GM04504 (cell line): ENCODE measurements around the gene SKOR2.

Source experiments
- DNase-seq: peaks from one replicate; pipeline ENCODE4 v3.0.0-alpha.2; 2012; ENCODE audit warnings: low read depth

SKOR2 gene, protein sequence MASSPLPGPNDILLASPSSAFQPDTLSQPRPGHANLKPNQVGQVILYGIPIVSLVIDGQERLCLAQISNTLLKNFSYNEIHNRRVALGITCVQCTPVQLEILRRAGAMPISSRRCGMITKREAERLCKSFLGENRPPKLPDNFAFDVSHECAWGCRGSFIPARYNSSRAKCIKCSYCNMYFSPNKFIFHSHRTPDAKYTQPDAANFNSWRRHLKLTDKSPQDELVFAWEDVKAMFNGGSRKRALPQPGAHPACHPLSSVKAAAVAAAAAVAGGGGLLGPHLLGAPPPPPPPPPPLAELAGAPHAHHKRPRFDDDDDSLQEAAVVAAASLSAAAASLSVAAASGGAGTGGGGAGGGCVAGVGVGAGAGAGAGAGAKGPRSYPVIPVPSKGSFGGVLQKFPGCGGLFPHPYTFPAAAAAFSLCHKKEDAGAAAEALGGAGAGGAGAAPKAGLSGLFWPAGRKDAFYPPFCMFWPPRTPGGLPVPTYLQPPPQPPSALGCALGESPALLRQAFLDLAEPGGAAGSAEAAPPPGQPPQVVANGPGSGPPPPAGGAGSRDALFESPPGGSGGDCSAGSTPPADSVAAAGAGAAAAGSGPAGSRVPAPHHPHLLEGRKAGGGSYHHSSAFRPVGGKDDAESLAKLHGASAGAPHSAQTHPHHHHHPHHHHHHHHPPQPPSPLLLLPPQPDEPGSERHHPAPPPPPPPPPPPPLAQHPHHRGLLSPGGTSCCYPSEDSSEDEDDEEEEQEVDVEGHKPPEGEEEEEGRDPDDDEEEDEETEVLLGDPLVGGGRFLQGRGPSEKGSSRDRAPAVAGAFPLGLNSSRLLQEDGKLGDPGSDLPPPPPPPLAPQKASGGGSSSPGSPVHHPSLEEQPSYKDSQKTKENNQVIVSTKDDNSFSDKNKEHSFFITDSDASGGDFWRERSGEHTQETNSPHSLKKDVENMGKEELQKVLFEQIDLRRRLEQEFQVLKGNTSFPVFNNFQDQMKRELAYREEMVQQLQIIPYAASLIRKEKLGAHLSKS

GRCh38 chr18:47251289-47252120, at the start of gene SKOR2:
TSS of gene SKOR2 (minus strand) at chr18:47251660. CDS start at chr18:47249183, 2,477 bp downstream.
- DNase-seq: no peak

GRCh38 chr18:47296462-47296861, 45.0 kb upstream of the SKOR2 start:
- no peak for DNase-seq

DNA sequence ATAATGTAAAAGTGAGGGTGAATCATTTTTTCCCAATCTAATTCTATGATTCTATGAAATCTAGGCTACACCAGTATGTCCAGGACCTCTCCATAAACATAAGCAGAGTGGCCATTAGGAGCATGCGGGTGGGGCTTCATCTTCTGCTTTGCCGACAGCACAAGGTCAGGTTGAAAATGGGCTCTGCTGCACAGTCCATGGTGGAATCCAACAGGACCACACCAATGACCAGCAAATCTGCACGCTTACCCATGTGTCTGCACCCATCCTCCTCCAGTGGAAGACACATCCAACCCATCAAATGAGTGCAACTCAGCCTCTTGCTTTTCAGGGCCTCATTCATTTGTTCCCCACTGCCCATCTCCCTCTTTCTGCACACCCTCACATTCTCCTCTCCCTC, 43.3 kb upstream of the SKOR2 start:
- DNase-seq: no peak

DNA sequence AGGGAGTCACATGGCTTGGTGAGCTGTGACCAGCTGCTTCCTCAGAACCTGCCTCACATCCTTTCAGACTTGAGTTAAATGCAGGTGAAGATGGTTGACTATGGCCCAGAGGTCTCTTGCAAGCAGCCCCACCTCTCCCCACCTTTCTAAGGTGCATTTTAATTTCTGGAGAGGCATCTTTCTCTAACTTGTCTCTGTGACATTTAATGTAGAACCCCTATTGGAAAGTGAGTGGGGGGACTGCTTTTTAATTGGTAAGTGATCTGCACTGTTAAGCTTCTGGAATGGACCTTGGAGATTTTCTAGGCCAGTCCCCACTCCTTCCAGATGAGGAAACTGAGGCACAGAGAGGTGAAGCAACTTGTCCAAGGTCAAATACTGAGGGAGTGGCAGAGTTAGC, 37.3 kb upstream of the SKOR2 start:
- DNase-seq: no peak

DNA sequence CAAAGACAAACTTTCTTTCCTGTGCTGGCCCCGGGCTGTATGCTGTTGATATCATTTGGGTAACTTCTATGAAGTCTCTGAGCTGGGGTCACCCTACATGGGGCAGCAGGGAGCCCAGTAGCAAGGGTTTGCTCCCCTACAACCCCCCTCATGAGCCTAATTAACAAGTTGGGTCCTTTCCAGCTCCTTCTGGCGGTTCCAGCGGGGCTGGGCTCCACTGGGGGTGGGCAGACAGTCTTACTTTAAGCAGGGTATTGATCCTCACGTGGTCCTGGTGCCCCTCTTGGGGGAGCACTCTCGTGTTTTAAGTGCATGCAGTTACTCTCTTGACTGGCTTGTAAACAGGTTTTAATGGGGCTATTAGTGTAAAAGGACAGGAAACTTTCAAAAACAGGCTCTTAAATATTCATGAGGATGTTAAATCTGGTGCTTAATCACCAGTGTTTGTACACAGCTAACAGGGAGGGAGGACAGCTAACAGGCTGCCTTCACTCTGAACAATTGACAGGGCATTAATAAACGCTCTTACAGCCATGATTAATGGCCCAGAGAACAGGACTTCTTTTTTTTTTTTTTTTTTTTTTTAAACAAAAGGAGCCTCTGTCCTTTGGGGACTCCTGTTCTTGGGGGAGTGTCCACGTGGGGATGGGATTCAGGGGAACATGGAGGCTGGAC, 36.6 kb upstream of the SKOR2 start:
- no peak for DNase-seq

GRCh38 chr18:47286776-47287410, 35.4 kb upstream of the SKOR2 start:
- DNase-seq: no peak

DNA sequence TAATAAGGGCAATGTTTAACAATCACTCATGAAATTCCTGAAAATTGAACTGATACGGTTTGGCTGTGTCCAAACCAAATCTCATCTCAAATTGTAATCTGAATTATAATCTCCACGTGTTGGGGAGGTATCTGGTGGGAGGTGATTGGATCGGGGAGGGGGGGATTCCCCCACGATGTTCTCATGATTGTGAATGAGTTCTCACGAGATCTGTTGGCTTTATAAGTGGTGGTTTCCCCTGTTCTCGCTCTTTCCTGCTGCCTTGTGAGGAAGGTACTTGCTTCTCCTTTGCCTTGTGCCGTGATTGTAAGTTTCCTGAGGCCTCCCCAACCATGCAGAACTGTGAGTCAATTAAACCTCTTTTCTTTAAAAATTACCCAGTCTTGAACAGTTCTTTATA, 34.0 kb upstream of the SKOR2 start:
- no peak for DNase-seq

GRCh38 chr18:47284721-47285395, 33.4 kb upstream of the SKOR2 start:
- DNase-seq: no peak

DNA sequence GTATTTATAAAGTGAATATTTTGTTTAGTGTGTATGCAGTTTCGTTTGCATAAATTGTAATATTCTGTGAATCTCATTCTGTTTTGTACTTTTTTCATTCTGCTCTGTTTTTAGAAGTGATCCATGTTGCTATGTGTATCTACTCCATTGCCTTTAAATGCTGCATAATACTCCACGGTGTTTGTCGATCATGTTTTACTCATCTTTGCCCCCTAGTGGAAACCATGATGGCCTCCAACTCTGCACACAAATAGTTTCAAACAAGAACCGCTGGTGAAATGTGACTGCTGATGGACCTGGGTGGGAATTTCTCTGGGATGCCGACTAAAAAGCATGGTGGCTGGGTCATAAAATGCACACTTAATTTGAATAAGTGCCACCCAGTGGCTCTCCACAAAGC, 32.0 kb upstream of the SKOR2 start:
- no peak for DNase-seq

GRCh38 chr18:47280121-47280520, 28.7 kb upstream of the SKOR2 start:
- DNase-seq: no peak

GRCh38 chr18:47274961-47275360, 23.5 kb upstream of the SKOR2 start:
- DNase-seq: no peak

DNA sequence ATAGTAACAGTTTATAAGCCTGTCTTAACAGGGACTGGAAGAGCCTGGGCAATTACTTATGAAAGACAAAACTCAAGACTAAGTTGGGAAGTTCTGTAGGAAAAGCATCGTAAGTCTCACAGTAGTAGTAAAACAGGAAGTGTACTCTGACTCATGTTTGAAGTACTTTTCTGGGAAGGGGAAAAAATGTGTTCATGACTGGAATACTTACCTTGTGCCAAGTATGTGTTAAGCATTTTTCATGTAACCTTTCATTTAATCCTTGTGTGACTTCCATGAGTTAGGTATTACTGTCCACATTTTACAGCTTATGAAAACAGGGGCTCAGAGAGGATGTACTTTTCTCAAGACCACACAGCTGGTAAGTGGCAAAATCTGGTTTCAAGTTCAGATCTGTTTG, 13.7 kb upstream of the SKOR2 start:
- DNase-seq: peak; percentile 10

DNA sequence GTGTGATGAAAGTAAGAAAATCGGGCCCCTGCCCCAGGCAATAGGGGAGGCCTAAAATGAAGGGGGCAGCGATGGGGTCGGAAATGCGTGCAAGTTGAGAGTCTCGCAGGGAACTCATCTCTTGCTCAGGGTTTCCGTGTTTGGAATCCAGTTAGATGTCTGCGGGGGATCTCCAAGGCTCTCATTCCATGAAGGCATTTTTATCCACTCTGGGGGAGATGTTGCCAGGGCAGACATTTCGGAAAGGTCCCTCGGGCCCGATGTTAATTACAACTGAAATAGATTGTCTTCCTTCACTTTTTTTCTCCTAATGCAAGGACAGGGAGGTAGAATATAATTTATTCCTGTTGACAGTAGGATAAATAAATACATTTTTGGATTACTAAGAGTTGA, 12.8 kb upstream of the SKOR2 start:
- DNase-seq: no peak

DNA sequence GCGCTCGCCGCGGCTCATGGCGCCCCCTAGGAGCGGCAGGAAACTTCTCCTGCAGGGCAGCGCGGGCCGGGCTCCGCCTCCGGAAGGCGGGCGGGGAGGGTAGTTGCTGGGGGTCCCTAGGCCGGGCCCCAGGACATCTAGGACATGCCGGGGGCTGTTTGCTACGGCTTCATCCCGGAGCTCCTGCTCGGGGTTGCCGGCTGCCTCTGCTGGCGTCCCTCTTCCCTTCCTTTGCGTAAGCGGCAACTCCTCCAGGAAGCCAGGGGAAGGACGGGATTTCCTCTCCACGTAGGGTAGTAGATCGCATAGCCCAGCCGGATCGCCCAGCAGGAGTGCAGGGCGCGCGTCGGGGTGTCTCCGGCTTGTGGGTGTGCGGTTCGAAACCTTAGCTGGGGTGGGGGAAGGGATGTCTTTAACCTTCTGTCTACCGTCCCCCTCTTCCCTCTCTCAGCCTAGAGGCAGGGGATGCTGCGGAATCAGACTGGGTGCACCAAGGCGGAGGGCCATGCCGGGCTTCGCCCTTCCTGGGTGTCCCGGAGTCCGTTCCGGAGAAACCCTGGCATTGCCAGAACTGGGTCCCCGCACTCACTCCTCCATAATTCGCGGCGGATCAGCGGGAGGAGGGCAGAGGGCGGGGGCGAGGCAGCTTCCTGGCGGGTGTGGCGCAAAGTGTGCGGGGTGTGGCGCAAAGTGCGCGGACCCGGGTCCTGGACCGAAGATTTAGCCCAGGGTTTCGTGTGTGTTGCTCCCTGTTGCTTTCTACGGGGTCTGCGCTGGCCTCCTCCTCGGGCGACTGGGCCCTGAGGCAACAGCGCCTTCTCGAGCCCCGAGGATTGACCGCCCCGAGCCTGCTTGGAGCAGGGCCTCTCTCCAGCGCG, 12.2 kb upstream of the SKOR2 start:
- no peak for DNase-seq

- no peak for DNase-seq
Observed at GRCh38 chr18:47263150-47263429, 11.6 kb upstream of the SKOR2 start.

GRCh38 chr18:47262301-47263149, 11.1 kb upstream of the SKOR2 start:
- no peak for DNase-seq

DNA sequence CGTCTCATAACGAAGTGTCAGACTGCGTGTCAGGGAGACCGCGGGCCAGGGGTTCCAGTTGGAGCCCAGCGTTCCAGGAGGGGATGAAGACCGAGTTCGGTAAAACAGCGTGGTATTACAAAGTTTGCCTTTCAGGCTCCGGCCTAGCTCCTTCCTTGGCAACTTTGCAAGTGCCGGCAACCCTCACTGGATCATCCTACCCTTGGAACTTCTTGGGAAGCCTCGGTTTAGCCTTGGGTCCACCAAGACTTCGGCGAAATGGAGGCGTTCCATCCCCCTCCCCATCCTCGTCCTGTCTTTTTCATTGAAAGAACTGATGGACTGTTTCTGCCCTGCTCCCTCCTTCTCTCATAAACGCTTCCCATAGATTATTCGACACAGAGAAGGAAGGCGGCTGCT, 10.4 kb upstream of the SKOR2 start:
- DNase-seq: no peak

- no peak for DNase-seq
Observed at GRCh38 chr18:47260924-47261701, 9.7 kb upstream of the SKOR2 start.
